GM23338 (cell line): ENCODE data around the gene NEU4. TPM values are rescaled to one million over a fixed set of nuclear protein-coding genes. Genes with fewer than 3 reads are reported as not detected.

ENCODE experiments used
- ATAC-seq: fragments of 200-7000 bp; cut with Tn5 transposase; 3 replicates; pipeline ENCODE4 v1.9.1; 2020
- DNase-seq: peaks from one replicate; pipeline ENCODE4 v3.0.0-alpha.2; 2015; ENCODE audit warnings: low spot score
- H2AFZ ChIP-seq: fragments of 200-600 bp; sonication (generic); 2 replicates; pipeline ENCODE4 v1.8.0; 2016; ENCODE audit warnings: antibody characterized with exemption, mild to moderate bottlenecking, moderate library complexity
- H3F3A ChIP-seq: fragments of 200-600 bp; sonication (generic); replicated peaks from 2 replicates; pipeline ENCODE4 v1.8.0; 2017; ENCODE audit warnings: antibody characterized with exemption, mixed run types, low read depth
- H3K27ac ChIP-seq: fragments of 200-600 bp; sonication (generic); 2 replicates; pipeline ENCODE4 v1.6.1; 2016; ENCODE audit warnings: low read depth
- H3K27me3 ChIP-seq: fragments of 200-600 bp; sonication (generic); 2 replicates; pipeline ENCODE4 v1.8.0; 2016; ENCODE audit warnings: mild to moderate bottlenecking, mixed run types, moderate library complexity; ENCODE audit not compliant: insufficient read depth
- H3K36me3 ChIP-seq: fragments of 200-600 bp; sonication (generic); 2 replicates; pipeline ENCODE4 v1.8.0; 2016; ENCODE audit warnings: mild to moderate bottlenecking; ENCODE audit not compliant: insufficient read depth
- H3K4me1 ChIP-seq: fragments of 200-600 bp; sonication (generic); 2 replicates; pipeline ENCODE4 v1.8.0; 2016; ENCODE audit warnings: mild to moderate bottlenecking, moderate library complexity; ENCODE audit not compliant: insufficient read depth
- H3K4me2 ChIP-seq: fragments of 200-600 bp; sonication (generic); 2 replicates; pipeline ENCODE4 v1.7.1; 2017; ENCODE audit warnings: mixed run types
- H3K4me3 ChIP-seq: fragments of 200-600 bp; sonication (generic); 2 replicates; pipeline ENCODE4 v1.6.1; 2016; ENCODE audit warnings: mixed run types
- H3K79me2 ChIP-seq: fragments of 200-600 bp; sonication (generic); replicated peaks from 2 replicates; pipeline ENCODE4 v1.8.0; 2017; ENCODE audit warnings: mild to moderate bottlenecking; ENCODE audit not compliant: insufficient read depth
- H3K9me2 ChIP-seq: fragments of 200-600 bp; sonication (generic); 2 replicates; pipeline ENCODE4 v1.8.0; 2017; ENCODE audit not compliant: insufficient read depth
- H4K20me1 ChIP-seq: fragments of 200-600 bp; sonication (generic); replicated peaks from 2 replicates; pipeline ENCODE4 v1.8.0; 2017; ENCODE audit warnings: mild to moderate bottlenecking; ENCODE audit not compliant: insufficient read depth
- H3K27ac Mint-ChIP-seq: 2 replicates; pipeline ENCODE4 v1.8.0; 2020; ENCODE audit warnings: inconsistent platforms, mild to moderate bottlenecking, moderate library complexity, mixed read lengths
- H3K27me3 Mint-ChIP-seq: 3 replicates; pipeline ENCODE4 v1.8.0; 2022; ENCODE audit warnings: low read depth, mild to moderate bottlenecking, moderate library complexity, mixed read lengths, inconsistent platforms; ENCODE audit not compliant: insufficient read depth, poor library complexity
- H3K36me3 Mint-ChIP-seq: 3 replicates; pipeline ENCODE4 v1.8.0; 2021; ENCODE audit warnings: low read depth, mild to moderate bottlenecking, inconsistent platforms, moderate library complexity, mixed read lengths
- H3K4me1 Mint-ChIP-seq: 3 replicates; pipeline ENCODE4 v1.8.0; 2020; ENCODE audit warnings: mild to moderate bottlenecking, inconsistent platforms, mixed read lengths
- H3K4me3 Mint-ChIP-seq: 3 replicates; pipeline ENCODE4 v1.8.0; 2021; ENCODE audit warnings: moderate library complexity, mild to moderate bottlenecking, inconsistent platforms, mixed read lengths
- H3K9me3 Mint-ChIP-seq: 3 replicates; pipeline ENCODE4 v1.8.0; 2020; ENCODE audit warnings: moderate library complexity, mild to moderate bottlenecking, inconsistent platforms, mixed read lengths
- EZH2 ChIP-seq: fragments of 200-600 bp; sonication (generic); IDR thresholded peaks from one replicate; pipeline ENCODE4 v1.8.0; 2017; ENCODE audit warnings: antibody characterized with exemption, mild to moderate bottlenecking, low read depth; ENCODE audit not compliant: unreplicated experiment
- JUNB ChIP-seq: IDR thresholded peaks from one replicate; pipeline ENCODE4 v1.6.1; 2016; ENCODE audit warnings: antibody characterized with exemption; ENCODE audit not compliant: unreplicated experiment
- NANOG ChIP-seq: IDR thresholded peaks from 2 replicates; pipeline ENCODE4 v1.6.1; 2016; ENCODE audit warnings: antibody characterized with exemption, borderline replicate concordance
- POLR2AphosphoS5 ChIP-seq: IDR thresholded peaks from 2 replicates; pipeline ENCODE4 v1.6.1; 2016; ENCODE audit warnings: antibody characterized with exemption, low read depth
- STAT1 ChIP-seq: IDR thresholded peaks from one replicate; pipeline ENCODE4 v1.6.1; 2016; ENCODE audit warnings: antibody characterized with exemption; ENCODE audit not compliant: unreplicated experiment
- ZNF114 ChIP-seq: fragments of 250-450 bp; sonication (Bioruptor Pico); IDR thresholded peaks from 2 replicates; pipeline ENCODE4 v1.5.0; 2020; ENCODE audit warnings: mild to moderate bottlenecking, moderate library complexity
- polyA plus RNA-seq: library from polyadenylated mRNA; unstranded; fragments of >200 nt; fragmentation: Nextera tagmentation; extraction: Ambion mirVana; gene quantifications from 2 replicates; pipeline ENCODE4 v1.2.1, GENCODE V29; 2016
- total RNA-seq: library from RNA; depleted of rRNA; stranded (reverse); fragments of >200 nt; shearing (Covaris generic); gene quantifications from 2 replicates; pipeline ENCODE4 v1.2.3, GENCODE V29; 2014
- TF ChIP-seq, protein P1 (sequence below): fragments of 250-450 bp; sonication (Bioruptor Pico); IDR thresholded peaks from 2 replicates; pipeline ENCODE4 v1.5.0; 2020; ENCODE audit warnings: mild to moderate bottlenecking, moderate library complexity
- TF ChIP-seq, protein P2 (sequence below): IDR thresholded peaks from 2 replicates; pipeline ENCODE4 v1.6.1; 2016; ENCODE audit warnings: antibody characterized with exemption
- TF ChIP-seq, protein P3 (sequence below): IDR thresholded peaks from one replicate; pipeline ENCODE4 v1.6.1; 2018; ENCODE audit warnings: antibody characterized with exemption; ENCODE audit not compliant: unreplicated experiment

Gene NEU4
- total and polyA plus RNA-seq, 2 experiments from 2014 or later, result 0.29 to 1.2 TPM

DNA sequence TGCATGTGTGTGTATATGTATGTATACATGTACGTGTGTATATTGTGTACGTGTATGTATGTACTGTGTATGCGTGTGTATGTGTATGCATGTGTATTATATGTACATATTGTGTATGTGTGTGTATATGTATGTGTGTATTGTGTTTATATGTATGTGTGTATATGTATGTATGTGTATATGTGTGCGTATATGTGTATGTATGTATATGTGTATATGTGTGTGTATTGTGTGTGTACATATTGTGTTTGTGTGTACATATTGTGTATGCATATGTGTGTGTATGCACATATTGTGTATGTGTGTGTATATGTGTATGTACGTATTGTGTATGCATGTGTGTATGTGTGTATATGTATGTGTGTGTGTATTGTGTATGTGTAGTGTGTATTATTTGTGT, 15.6 kb upstream of the NEU4 start:
- Mint-ChIP-seq H3K36me3 (peaks cover 6% of the 10 kb centered on the region), H3K4me1 (peaks cover 18% of the 10 kb centered on the region), H3K9me3 (peaks cover 24% of the 10 kb centered on the region), H3K27me3 (peaks cover 2% of the 10 kb centered on the region), H3K4me3 (no peak overlapping the region), H3K27ac (no peak overlapping the region)
- no peak for DNase-seq
- Histone ChIP-seq H3K4me1 (peaks cover 11% of the 10 kb centered on the region; the same call in 1 of the 2 replicates), H2AFZ (no peak overlapping the region), H3K9me2 (no peaks in the 10 kb centered on the region), H3F3A (peaks cover 4% of the 10 kb centered on the region; the same call in 1 of the 2 replicates), H3K4me2 (no peak overlapping the region), H3K27ac (no peak overlapping the region), H3K4me3 (no peak overlapping the region), H3K36me3 (no peaks in the 10 kb centered on the region; the same call in 1 of the 2 replicates), H3K79me2 (no peaks in the 10 kb centered on the region), H3K27me3 (no peaks in the 10 kb centered on the region), H4K20me1 (no peaks in the 10 kb centered on the region)
- ATAC-seq, result no peak
- TF ChIP-seq STAT1, result no peak
- TF ChIP-seq, protein P1, sequence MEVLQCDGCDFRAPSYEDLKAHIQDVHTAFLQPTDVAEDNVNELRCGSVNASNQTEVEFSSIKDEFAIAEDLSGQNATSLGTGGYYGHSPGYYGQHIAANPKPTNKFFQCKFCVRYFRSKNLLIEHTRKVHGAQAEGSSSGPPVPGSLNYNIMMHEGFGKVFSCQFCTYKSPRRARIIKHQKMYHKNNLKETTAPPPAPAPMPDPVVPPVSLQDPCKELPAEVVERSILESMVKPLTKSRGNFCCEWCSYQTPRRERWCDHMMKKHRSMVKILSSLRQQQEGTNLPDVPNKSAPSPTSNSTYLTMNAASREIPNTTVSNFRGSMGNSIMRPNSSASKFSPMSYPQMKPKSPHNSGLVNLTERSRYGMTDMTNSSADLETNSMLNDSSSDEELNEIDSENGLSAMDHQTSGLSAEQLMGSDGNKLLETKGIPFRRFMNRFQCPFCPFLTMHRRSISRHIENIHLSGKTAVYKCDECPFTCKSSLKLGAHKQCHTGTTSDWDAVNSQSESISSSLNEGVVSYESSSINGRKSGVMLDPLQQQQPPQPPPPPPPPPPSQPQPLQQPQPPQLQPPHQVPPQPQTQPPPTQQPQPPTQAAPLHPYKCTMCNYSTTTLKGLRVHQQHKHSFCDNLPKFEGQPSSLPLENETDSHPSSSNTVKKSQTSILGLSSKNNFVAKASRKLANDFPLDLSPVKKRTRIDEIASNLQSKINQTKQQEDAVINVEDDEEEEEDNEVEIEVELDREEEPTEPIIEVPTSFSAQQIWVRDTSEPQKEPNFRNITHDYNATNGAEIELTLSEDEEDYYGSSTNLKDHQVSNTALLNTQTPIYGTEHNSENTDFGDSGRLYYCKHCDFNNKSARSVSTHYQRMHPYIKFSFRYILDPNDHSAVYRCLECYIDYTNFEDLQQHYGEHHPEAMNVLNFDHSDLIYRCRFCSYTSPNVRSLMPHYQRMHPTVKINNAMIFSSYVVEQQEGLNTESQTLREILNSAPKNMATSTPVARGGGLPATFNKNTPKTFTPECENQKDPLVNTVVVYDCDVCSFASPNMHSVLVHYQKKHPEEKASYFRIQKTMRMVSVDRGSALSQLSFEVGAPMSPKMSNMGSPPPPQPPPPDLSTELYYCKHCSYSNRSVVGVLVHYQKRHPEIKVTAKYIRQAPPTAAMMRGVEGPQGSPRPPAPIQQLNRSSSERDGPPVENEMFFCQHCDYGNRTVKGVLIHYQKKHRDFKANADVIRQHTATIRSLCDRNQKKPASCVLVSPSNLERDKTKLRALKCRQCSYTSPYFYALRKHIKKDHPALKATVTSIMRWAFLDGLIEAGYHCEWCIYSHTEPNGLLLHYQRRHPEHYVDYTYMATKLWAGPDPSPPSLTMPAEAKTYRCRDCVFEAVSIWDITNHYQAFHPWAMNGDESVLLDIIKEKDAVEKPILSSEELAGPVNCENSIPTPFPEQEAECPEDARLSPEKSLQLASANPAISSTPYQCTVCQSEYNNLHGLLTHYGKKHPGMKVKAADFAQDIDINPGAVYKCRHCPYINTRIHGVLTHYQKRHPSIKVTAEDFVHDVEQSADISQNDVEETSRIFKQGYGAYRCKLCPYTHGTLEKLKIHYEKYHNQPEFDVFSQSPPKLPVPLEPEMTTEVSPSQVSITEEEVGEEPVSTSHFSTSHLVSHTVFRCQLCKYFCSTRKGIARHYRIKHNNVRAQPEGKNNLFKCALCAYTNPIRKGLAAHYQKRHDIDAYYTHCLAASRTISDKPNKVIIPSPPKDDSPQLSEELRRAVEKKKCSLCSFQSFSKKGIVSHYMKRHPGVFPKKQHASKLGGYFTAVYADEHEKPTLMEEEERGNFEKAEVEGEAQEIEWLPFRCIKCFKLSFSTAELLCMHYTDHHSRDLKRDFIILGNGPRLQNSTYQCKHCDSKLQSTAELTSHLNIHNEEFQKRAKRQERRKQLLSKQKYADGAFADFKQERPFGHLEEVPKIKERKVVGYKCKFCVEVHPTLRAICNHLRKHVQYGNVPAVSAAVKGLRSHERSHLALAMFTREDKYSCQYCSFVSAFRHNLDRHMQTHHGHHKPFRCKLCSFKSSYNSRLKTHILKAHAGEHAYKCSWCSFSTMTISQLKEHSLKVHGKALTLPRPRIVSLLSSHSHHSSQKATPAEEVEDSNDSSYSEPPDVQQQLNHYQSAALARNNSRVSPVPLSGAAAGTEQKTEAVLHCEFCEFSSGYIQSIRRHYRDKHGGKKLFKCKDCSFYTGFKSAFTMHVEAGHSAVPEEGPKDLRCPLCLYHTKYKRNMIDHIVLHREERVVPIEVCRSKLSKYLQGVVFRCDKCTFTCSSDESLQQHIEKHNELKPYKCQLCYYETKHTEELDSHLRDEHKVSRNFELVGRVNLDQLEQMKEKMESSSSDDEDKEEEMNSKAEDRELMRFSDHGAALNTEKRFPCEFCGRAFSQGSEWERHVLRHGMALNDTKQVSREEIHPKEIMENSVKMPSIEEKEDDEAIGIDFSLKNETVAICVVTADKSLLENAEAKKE (CRISPR knock-in tag), result no peak
- TF ChIP-seq, protein P2, sequence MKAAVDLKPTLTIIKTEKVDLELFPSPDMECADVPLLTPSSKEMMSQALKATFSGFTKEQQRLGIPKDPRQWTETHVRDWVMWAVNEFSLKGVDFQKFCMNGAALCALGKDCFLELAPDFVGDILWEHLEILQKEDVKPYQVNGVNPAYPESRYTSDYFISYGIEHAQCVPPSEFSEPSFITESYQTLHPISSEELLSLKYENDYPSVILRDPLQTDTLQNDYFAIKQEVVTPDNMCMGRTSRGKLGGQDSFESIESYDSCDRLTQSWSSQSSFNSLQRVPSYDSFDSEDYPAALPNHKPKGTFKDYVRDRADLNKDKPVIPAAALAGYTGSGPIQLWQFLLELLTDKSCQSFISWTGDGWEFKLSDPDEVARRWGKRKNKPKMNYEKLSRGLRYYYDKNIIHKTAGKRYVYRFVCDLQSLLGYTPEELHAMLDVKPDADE, result no peak
- TF ChIP-seq NANOG, result no peak

DNA sequence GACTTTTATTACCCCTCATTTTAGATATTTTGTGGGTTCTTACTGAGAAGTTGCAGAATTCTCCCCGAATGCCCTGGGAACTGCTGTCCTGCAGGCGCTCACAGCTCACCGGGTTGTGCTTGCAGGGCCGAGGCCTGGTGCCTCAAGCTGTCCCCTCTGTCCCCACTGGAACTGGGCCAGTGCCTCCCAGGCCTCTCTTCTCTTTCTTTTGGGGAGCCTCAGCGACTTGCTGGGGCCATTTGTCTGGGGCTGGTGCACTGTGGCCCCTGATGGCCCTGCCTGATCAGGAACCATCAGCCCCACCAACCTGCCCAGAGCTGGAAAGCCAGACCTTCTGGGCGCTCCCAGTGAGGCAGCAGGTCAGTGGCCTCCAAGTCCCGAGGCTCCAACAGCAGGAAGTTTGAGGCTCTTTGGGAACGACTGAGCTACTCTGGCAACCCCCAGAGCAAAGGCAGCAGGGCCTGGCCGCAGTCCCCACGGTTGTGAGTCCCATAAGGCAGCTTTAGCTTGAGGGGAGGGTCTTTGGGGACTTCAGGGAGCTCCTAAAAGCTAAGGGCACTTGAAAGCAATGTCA, 14.7 kb upstream of the NEU4 start:
- DNase-seq (no peak), ATAC-seq (no peak)
- TF ChIP-seq NANOG (no peak), ZNF114 (CRISPR knock-in tag) (no peak), JUNB (no peak), EZH2 (no peak), STAT1 (no peak), POLR2AphosphoS5 (no peak)
- TF ChIP-seq, protein P3, sequence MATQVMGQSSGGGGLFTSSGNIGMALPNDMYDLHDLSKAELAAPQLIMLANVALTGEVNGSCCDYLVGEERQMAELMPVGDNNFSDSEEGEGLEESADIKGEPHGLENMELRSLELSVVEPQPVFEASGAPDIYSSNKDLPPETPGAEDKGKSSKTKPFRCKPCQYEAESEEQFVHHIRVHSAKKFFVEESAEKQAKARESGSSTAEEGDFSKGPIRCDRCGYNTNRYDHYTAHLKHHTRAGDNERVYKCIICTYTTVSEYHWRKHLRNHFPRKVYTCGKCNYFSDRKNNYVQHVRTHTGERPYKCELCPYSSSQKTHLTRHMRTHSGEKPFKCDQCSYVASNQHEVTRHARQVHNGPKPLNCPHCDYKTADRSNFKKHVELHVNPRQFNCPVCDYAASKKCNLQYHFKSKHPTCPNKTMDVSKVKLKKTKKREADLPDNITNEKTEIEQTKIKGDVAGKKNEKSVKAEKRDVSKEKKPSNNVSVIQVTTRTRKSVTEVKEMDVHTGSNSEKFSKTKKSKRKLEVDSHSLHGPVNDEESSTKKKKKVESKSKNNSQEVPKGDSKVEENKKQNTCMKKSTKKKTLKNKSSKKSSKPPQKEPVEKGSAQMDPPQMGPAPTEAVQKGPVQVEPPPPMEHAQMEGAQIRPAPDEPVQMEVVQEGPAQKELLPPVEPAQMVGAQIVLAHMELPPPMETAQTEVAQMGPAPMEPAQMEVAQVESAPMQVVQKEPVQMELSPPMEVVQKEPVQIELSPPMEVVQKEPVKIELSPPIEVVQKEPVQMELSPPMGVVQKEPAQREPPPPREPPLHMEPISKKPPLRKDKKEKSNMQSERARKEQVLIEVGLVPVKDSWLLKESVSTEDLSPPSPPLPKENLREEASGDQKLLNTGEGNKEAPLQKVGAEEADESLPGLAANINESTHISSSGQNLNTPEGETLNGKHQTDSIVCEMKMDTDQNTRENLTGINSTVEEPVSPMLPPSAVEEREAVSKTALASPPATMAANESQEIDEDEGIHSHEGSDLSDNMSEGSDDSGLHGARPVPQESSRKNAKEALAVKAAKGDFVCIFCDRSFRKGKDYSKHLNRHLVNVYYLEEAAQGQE, result no peak
- TF ChIP-seq, protein P2, result no peak

More for the DNA sequence above, 14.7 kb upstream of the NEU4 start:
- no peaks in the 10 kb centered on the region for H3K9me2 ChIP-seq
- no peak overlapping the region for H3K27ac Mint-ChIP-seq
- H3K4me1 ChIP-seq, result peaks cover 11% of the 10 kb centered on the region; the same call in 1 of the 2 replicates
- H3F3A ChIP-seq, result peaks cover 4% of the 10 kb centered on the region; the same call in 1 of the 2 replicates
- no peak overlapping the region for H3K4me3 Mint-ChIP-seq
- peaks cover 18% of the 10 kb centered on the region for H3K4me1 Mint-ChIP-seq
- H3K36me3 Mint-ChIP-seq, result peaks cover 6% of the 10 kb centered on the region
- H3K27ac ChIP-seq, result no peak overlapping the region
- H3K27me3 ChIP-seq, result no peaks in the 10 kb centered on the region
- H3K36me3 ChIP-seq, result no peaks in the 10 kb centered on the region; the same call in 1 of the 2 replicates
- no peak overlapping the region for H3K4me2 ChIP-seq
- H3K79me2 ChIP-seq, result no peaks in the 10 kb centered on the region
- H3K27me3 Mint-ChIP-seq, result peaks cover 2% of the 10 kb centered on the region
- H3K4me3 ChIP-seq, result no peak overlapping the region
- no peak overlapping the region for H2AFZ ChIP-seq
- H4K20me1 ChIP-seq, result no peaks in the 10 kb centered on the region
- peaks cover 17% of the 10 kb centered on the region for H3K9me3 Mint-ChIP-seq
